NAMALWA (cell line): Measurements from ENCODE around the gene COLQ.

ENCODE experiments used
- DNase-seq: peaks from one replicate; pipeline ENCODE4 v3.0.0-alpha.2; 2015; ENCODE audit warnings: low spot score

The COLQ gene

DNA sequence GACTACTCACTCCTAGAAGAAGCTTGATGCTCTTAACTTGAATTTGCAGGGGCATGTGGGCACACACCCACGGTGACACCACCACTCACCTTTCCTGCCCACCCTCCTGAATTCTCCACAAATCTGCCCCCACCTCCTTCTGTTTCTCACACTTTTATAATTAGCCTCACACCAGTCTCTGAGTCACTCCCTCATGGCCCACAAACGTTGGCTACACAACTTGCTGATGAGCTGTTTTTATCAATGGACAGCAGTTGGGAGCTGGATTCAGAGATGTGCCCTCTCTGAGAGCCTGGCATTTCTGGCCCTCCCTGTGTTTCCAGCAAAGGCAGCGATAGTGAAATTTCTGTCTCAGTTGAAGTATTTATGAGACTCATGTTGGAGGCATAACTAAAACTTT, 1.3 kb downstream of the COLQ start:
- DNase-seq, result no peak

DNA sequence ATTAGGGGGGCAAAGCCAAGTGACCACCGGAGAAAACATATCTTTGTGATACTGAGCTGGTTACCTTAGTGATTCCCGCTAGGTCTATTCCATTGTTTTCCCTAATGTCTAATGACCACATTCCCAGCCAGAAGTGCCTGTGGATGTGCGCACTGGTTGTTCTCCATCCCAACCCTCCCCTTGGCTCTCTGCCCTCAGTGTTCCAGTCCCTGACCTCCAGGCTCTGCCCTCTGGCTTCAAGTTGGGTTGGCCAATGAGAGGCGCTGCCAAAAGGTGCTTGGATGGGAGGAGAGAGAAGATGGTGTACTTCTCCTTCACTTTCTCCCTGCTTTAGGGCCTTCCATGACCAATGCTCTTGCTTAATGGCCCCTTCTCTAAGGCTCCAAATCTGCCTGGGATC, 2.4 kb downstream of the COLQ start:
- no peak for DNase-seq

- no peak for DNase-seq
Measured at GRCh38 chr3:15514663-15515340, 6.7 kb downstream of the COLQ start.

DNA sequence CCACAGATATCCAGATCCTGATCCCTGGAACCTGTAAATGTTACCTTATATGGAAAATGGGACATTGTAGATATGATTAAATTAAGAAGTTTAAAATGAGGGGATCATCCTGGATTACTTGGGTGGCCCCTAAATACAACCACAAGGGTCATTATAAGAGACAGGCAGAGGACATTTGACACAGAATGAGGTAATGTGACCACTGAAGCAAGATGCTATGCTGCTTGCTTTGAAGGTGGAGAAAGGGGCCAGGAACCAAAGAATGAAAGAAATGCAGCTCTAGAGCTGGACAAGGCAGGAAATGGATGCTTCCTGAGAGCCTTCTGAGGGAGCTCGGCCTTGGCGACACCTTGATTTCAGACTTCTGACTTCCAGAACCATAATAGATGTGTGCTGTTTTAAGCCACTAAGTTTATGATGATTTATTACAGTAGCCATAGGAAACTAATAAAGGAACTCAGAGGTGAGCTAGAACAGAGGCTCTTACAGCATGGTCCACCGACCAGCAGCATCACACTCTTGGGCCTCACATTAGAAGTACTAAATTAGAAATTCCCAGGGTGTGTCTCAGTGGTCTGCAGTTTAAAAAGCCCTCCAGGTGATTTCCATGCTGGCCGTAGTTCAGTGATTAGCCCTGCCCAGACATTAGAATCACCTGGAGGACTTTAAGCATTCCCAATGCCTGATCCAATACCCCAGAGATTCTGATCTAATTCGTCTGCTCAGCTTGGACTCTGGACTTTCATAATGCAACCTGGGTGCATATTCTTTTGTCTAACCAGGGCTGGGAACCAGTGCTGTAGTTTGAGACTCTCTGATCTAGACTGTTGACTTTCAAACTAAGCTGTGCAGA, 7.5 kb downstream of the COLQ start:
- DNase-seq, result no peak

DNA sequence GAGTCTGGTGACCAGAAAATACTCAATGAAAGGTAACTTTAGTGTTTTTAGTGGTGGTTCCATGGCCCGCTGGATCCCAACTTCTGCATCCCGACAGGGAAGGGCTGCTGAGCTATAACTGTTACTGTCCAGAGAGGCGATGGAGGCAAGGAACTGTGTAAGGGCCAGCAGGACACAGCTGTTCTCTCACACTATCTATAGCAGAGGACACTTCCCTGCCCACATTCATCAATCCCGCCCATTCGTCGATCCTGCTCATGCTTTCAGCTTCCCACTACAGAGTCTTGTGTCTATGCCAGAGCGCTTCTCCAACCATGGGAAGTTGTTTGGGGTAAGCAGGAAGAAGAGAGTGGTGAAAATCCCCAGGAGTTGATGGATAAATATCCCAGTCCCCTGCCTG, 8.4 kb downstream of the COLQ start:
- DNase-seq, result no peak

DNA sequence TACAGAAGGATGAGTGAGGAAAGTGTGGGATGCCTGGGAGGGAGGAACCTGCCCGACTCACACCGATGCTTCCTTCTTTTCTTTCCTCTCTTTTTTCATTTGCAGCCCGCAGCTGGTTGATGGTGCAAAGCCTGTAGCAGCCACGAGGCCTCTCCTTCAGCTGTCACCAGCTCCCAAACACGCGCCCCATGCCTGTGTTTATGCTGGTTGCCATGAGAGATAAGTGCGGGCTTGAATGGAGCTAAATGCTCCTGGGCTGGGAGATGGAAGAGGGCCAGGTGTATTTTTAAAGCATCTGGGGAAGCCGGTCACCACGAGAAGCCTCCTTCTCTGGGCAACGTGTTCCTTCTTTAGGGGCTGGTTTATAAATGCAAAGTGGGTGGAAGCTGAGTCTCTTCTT, 9.3 kb downstream of the COLQ start:
- no peak for DNase-seq

DNA sequence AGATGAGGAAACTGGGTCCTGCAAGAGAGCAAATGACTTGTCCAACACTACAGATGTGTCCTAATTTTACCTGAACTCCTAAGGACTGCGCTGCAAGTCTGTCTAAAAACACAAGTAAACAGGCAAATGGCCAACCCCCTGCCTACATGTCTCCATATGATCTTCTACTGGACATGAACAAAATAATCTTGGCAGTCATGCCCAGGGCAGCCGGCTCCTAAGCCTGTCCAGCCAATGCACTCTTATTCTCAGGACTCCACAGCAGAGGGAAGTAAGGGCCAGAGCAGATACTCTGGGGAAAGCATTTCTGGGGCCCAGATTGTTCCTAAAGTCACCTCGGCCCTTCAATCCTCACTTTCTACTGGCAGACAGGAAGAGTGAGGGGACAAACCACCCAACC, 10.3 kb downstream of the COLQ start:
- DNase-seq, result no peak

GRCh38 chr3:15510493-15510892, 11.0 kb downstream of the COLQ start:
- no peak for DNase-seq

DNA sequence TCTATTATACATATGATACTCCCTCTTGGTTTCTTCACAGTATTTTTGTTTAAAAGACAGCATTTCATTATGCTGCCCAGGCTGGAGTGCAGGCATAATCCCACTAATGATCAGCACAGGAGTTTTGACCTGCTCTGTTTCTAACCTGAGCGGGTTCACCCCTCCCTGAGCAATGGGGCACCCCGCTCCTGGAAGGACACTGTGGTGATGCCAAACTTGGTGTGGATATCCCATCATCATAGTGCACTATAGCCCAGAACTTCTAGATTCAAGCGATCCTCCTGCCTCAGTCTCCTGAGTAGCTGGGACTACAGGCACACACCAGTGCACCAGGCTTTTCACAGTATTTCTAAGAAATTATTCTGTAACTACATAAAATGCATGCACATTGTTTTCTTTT, 14.9 kb downstream of the COLQ start:
- DNase-seq, result no peak

GRCh38 chr3:15505479-15506165, 15.9 kb downstream of the COLQ start:
- no peak for DNase-seq

- no peak for DNase-seq
Measured at GRCh38 chr3:15502616-15503015, 18.9 kb downstream of the COLQ start.

DNA sequence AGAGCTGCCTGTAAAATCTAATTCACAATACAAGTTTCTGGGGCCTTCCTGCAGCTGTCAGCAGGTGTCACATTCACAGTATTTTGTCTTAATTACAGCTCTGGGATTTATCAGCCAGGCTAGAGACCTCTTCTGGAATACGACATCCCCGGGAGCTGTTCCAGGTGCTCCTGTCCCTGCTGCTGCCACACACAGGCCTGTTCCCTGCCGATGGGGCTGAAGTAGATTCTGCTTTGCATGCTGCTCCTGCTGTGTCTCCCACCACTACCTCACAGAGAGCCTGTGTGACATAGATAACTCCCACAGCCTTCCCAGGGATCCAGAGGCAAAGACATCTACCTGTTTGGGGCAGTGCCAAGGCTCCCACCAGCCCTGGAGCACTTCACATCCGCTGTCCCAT, 20.4 kb downstream of the COLQ start:
- DNase-seq, result no peak

DNA sequence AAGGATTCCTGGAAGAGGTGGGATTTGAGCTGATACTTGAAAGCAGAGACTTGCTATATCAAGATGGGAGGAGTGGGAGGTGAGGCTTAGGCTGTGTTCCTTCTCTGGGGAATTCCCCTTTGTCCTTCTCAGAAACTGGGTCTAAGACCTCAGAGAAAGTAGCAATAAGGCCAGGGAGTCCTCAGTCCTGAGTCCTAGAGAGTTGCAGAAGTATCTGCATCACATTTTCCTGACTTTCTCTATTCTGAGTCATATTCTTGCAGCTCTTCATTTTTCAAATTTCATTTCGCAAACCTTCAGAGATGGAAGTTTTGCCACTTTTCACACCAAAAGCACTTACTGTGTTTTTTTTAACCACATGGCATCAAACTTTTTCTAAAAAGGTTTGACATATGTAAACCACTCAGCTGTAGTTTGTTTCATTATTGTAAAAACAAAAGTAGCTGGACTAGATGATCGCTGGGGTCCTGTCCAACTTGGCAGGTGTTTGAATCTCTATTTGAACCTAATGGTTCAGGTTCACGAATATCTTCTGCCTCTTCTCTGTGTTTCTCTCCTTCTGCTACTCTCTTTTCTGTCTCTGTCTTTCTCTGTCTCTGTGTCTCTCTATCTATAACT, 21.3 kb downstream of the COLQ start:
- no peak for DNase-seq

DNA sequence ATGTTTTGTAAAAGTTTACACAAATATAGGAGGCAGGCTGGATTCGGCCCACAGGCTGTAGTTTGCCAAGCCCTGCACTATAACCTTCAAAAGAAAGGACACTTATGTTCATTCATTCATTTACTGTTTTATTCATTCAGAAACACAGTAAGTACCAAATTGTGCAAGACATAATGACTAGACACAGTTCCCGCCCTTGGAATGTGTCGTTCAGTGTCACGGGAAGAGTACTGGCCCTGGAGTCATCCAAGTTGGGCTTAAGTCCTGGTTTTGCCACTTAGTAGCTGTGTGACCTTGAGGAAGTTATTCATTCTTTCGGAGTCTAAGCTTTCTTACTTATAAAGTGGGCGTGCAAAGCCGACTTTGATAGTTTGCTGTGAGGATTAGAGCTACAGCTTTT, 22.0 kb downstream of the COLQ start:
- DNase-seq, result no peak

DNA sequence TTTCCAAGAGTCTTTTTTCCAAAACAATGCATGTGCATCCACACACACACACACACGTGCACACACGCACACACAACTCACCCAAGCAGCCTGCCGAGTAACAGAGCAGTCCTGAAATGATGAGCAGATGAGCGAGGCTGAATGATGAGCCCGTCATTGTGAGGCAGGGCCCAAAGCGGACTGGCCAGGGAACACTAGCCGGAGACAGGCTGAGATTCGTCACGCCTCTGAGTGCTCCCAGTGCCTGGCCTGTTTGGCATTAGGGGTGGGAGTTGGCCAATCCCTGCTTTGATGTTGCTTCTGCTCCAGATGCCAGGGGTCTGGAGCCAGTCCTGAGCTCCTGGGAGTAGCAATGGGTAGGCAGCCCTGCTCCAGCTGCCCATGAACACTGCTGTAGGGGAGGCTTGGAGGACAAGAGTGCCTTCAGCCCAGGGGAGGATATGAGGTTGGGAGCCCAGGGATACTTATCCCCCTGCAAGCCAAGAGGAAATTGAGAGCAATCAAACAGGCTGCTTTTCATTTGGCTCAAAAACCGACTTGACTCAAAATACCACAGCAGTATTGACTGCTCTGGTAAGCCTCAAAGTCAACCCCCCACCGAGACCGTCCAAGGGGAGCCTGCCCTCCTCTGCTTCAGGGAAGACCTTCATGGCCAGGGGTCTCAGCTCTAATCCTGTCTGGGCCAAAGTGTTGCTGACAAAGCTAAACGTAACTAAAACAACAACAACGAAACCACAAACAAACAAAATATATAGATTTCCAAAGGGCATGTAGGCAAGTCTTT, 22.9 kb downstream of the COLQ start:
- DNase-seq, result no peak

DNA sequence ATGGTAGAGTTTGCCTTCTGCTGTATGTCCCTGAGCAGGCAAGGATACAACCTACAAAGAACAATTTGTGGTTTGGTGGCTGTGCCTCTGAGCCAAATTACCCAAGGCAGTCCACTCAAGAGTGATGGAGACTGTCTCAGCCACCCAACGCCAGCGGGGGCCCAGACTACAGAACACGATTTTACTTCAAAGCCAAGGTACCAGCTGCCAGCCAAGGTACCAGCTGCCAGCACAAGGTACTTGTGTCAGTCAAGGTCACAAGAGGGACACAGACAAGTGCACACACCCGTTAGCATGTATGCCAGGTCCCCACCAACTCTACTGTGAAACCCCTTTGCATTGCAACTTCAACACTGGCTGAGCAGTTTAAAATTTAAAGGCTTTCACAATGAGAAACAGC, 23.5 kb downstream of the COLQ start:
- DNase-seq, result no peak

DNA sequence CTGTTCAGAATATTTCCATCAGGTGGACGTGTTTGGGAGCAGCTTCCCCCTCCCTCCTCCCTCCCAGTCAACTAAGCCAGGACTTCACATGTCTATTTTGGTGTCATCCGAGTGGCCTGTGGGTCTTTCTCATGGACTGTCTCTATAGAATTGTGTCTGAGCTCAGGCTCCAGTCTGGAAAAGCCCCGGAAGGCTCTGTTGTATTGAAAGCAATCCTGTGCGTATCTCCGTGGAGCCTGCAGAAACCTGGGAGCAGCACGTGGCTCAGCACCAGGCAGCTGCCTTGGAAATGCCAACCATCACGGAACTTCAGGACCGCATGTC, 25.2 kb downstream of the COLQ start:
- DNase-seq, result no peak

GRCh38 chr3:15495461-15496340, 25.8 kb downstream of the COLQ start:
- no peak for DNase-seq

GRCh38 chr3:15493436-15493835, 28.1 kb downstream of the COLQ start:
- no peak for DNase-seq

DNA sequence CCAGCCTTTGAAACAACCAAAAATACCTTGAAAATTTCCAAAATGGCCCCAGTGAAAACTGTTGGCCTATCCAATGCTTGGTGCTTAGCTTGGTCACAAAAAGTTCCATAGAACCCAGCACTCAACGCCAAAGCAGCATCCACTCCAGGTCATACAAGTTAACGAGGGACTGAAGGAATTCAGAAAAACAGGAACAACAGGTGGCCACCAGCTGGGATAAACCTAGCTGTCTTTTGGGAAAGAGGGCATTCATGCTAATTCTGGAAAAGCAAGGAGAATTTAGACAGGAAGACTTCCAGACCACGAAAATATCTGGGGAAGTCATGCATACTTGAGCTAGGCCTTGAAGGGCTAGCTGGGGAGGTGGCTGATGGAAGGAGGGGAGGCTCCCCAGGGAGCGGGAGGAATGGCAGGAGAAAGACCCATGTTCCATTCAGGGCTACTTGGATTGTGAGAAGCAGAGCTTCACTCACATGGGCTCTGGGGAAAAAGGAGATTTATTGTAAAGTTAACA, 28.6 kb downstream of the COLQ start:
- no peak for DNase-seq

GRCh38 chr3:15491143-15491542, 30.4 kb downstream of the COLQ start:
- DNase-seq, result no peak
